GM13977 (cell line): ENCODE results near the gene SEMA4A.
A peak's percentile ranks its signal among the peaks of the same experiment; 100 is the strongest.
"Not testable (repeated sequence)": the region's sequence is repeated elsewhere in the genome, so short reads cannot be mapped to it uniquely, and the experiment has no call there.

Source experiments
- DNase-seq: peaks from one replicate; pipeline ENCODE4 v3.0.0; 2012; ENCODE audit warnings: low spot score
- in situ Hi-C: fragments of 300-500 bp; cut with MboI; formaldehyde crosslinking; loops from one replicate; pipeline ENCODE4 v1.12.0; 2022; ENCODE audit warnings: low sequenced_read_pairs, low pct_unique_long_range_greater_than_20kb, mixed read lengths, inconsistent platforms; ENCODE audit not compliant: unreplicated experiment
- TF ChIP-seq, protein P1 (sequence below): IDR thresholded peaks from 2 replicates; pipeline ENCODE4 v1.5.1; 2012; ENCODE audit warnings: mild to moderate bottlenecking, control low read depth; ENCODE audit not compliant: insufficient read depth; ENCODE audit errors: extremely low read depth, missing control alignments

SEMA4A gene

DNA sequence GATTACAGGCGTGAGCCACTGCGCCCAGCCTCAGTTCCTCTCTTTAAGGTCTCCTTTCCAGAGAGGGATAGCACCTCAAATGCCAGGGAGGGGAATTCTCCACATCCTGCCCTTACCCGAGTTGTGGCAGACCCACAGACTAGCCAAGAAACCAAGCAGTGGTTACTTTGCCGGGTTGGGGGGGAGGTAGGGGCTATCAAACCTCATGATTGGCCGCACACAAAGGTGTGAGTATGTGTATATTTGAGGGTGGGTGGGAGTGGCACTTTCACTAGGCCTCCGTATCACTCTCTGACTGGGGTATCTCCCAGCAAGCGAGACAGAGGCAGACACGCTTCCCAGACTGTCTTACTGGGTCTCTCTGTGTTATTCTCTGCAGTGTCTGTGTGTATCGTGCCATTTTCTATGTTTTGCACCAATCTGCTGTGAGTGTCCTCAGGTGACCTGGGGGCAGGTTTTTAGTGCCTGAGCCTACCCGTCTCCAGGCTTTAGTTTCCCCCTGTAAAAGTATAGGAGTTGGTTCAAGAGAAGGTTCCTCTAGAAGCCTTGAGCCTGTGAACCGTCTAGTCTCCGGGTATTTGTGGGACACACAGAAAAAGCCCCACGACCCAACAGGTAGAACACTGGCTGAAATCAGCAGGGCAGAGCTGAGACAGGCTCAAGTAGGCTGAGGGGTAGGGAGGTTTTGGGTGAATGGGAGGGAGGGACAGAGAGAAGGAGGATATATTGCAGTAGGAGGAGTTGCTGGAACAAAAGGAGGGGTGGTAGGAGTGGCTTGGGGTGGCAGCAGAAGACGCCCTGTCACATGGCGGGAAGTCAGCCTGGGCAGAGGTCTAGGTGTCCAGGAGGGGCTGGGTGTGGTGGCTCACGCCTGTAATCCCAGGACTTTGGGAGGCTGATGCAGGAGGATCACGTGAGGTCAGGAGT, 28.6 kb upstream of the SEMA4A start:
- no peak for DNase-seq
- TF ChIP-seq, protein P1, sequence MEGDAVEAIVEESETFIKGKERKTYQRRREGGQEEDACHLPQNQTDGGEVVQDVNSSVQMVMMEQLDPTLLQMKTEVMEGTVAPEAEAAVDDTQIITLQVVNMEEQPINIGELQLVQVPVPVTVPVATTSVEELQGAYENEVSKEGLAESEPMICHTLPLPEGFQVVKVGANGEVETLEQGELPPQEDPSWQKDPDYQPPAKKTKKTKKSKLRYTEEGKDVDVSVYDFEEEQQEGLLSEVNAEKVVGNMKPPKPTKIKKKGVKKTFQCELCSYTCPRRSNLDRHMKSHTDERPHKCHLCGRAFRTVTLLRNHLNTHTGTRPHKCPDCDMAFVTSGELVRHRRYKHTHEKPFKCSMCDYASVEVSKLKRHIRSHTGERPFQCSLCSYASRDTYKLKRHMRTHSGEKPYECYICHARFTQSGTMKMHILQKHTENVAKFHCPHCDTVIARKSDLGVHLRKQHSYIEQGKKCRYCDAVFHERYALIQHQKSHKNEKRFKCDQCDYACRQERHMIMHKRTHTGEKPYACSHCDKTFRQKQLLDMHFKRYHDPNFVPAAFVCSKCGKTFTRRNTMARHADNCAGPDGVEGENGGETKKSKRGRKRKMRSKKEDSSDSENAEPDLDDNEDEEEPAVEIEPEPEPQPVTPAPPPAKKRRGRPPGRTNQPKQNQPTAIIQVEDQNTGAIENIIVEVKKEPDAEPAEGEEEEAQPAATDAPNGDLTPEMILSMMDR: no peak
- in situ Hi-C loops: no loop called here

DNA sequence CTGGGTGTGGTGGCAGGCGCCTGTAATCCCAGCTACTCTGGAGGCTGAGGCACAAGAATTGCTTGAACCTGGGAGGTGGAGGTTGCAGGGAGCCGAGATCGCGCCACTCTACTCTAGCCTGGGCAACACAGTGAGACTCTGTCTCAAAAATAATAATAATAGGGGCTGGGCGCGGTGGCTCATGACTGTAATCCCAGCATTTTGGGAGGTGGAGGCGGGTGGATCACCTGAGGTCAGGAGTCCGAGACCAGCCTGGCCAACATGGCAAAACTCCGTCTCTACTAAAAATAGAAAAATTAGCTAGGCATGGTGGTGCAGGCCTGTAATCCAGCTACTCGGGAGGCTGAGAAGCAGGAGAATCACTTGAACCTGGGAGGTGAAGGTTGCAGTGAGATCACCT, 27.8 kb upstream of the SEMA4A start:
- in situ Hi-C loops, DNase-seq: not testable (repeated sequence)

DNA sequence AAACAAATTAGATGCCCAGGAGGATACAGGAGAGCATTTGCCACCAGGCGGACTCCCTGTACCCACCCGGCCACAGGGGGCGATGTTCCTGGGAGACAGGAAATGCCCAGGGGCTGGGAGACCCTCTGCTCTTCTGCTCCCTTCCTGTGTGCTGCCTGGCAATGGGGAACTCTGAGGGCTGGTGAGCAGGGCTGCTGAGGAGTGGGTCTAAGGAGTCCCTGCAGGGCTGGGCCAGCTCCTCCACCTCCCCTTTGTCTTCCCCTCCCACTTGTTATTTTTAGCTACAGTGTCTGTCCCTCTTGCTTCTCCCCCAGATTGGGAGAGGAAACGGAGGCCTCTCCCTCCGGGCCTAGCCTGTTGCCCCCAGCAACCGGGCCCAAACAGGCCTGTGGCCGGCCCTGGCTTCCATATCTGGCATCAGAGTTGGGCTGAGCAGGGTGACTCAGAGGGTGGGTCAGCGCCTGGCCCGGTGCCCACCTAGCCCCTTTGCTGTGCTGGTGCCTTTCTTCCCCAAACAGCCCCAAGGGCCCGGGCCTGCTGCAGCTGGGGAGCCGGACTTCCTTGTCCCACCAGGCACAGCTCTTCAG, 27.2 kb upstream of the SEMA4A start:
- in situ Hi-C loops: no loop called here
- TF ChIP-seq, protein P1: peak; percentile 40
- DNase-seq: peak; percentile 46

DNA sequence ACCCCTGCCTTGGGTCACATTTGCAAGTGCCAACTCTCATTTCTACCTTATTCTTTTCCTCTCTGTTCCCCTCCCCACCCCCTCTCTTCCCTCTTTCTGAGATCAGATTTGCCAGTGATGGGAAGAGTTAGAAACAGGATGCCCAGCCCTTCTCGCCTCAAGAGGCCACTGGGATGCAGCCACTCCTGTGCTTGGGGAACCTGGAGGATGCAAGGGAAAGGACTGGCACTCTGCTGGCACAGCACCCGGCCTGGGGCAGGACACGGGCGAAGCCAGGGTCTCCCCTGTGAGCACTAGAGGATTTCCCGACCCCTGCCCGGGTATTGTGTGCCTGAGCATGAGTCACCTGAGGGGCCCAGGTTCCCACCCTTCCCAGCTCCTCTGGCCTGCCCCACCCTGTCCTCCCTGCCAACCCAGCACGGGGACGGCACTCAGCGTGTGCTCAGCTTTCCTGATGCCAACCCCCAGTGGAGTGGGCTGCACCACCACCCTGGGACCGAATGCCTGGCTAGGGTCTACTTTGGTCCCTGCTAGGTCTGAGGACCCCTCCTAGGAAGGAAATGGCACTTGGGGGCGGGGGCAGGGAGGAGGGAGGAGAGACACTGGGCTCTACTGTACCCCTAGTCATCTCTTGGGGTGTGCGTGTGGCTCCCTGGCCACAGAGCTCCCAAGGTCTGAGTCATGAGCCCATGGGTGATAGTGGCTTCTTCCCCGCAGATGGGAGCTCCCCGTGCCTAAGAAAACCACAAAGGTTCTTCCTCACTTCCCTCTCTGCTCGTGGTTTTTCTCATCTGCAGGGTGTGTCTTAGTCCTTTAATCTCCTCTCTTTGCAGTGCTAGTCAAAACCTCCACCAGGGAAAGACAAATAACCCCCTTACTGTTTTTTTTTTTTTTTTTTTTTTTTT, 26.5 kb upstream of the SEMA4A start:
- in situ Hi-C loops: no loop called here
- TF ChIP-seq, protein P1: no peak
- peak; percentile 58 for DNase-seq

DNA sequence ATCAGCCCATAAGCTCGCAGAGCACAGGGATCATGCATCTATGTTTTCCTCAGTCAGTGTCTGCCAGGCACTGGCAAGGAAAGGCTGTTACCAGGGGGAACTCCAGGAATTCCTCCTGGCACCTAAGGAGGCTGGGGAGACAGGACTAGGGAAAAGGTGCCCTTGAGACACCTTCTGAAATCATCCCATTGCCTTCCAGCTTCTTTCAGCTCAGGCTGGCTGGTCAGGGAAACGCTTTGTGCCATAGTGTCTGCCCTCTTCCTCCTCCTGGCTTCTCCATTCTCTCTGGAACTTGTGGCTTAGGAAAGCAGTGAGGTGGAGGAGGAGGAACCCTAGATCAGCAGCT, 25.1 kb upstream of the SEMA4A start:
- in situ Hi-C loops: no loop called here
- DNase-seq: no peak
- TF ChIP-seq, protein P1: no peak

DNA sequence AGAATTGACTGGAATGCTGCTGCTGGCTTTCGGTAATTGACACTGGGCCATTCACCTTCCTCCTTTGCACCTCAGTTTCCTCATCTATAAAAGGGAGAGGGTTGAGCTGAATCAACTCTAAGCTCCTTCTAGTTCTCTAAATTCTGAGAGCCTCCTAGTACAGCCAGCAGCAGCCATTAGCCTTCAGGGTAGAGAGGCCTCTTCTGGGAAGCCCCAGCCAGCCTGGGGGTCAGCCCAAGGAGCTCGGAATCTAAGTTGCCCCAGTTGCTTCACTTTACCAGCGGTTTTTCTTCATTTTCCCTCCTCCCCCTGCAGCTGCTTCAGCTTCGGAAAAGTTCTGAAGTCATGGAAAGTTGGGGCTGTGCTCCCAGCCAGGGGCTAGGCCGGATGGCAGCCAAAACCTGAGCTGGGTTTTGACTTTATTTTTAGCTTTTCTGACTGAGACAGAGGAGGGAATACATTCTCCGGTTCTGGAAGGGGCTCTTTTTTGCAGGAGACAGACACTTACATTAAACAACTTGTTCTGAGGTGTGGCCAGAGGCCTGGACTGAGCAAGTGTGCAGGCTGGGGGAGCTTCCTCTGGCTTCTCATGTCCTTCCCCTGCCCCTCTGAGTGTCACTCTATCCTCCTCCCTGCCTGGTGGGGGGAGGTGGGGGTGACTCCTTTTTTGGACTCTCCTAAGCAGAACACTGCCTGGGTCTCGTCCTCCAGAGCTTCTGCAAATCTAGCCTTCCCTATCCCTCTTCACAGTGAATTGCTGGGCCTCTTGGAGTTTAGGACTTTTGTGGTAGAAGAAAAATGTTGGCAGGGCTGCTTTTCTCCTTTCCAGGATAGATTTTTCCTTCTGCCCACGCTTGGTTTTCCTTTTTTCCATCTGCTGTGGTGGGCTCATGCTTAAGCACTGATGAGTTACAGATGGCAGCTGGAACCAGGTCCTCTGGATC, 24.5 kb upstream of the SEMA4A start:
- in situ Hi-C loops: no loop called here
- DNase-seq: no peak
- TF ChIP-seq, protein P1: no peak
